ENCODE results near the gene TBL1X.

TBL1X gene

GRCh38 chrX:9706421-9706820 lies 241.6 kb downstream of the TBL1X start:
- no peak for DNase-seq (ENCODE audit: low read depth, low spot score)

DNA sequence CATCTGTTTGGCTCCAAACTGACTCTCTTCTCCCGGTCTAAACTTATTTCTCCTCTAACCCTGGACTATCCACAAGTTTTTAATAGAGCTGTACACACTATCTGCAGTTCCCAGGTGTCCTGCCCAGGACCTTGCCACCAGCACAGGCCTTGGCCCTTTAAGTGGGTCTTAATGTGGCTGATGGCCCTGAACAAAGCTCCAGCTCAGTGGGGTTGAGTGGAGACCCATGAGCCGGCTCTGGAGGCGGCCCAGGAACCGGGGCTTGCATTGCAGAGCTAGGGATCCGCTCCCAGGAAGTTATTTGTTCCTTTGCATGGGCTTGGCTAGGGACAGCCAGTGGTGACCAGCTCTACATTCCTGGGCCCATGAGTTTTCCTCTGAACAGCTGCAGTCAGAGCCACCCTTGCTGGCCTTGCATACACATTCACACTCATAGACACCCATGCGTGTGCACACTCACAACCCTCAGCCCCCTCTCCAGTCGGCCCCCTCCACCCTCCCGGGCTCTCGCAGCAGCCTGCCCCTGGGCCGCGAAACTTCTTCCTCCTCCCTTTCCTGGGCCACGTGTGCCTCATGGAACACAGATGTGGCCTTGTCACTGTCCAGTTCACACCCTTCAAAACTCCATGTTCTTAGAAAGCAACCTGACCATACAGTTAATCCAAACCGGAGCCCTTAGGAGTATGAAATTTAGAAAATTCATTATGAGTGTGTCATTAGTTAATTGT lies 242.6 kb downstream of the TBL1X start:
- DNase-seq (ENCODE audit: low read depth, low spot score) = no peak

GRCh38 chrX:9708086-9708485 lies 243.2 kb downstream of the TBL1X start:
- no peak for DNase-seq (ENCODE audit: low read depth, low spot score)

GRCh38 chrX:9708923-9709553 lies 244.2 kb downstream of the TBL1X start:
- DNase-seq (ENCODE audit: low read depth, low spot score) = peak; percentile 39

- DNase-seq (ENCODE audit: low read depth, low spot score) = no peak
Observed at GRCh38 chrX:9710332-9710731, 245.5 kb downstream of the TBL1X start.

DNA sequence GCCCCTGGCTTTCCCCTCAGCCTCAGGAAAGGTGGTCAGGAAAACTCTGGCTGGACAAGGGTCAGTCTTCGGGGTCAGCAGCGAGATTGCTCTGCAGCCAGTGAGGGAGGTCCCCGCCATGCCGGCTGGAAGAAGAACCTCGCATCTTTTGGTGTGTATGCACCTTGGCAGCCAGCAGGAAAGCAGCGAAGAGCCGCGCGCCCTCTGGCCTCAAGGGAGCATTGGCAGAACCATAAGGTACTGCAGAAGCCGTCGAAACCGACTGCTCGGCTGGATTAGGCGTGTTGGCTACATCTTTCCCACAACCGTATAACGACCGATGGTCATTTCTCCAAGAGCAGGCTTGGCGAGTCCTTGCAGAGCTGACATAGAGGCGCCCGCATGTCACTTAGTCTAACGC lies 252.5 kb downstream of the TBL1X start:
- DNase-seq (ENCODE audit: low read depth, low spot score) = no peak

- no peak for DNase-seq (ENCODE audit: low read depth, low spot score)
Observed at GRCh38 chrX:9724711-9725110, 259.9 kb downstream of the TBL1X start.

- no peak for DNase-seq (ENCODE audit: low read depth, low spot score)
Observed at GRCh38 chrX:9728261-9728660, 263.4 kb downstream of the TBL1X start.

DNA sequence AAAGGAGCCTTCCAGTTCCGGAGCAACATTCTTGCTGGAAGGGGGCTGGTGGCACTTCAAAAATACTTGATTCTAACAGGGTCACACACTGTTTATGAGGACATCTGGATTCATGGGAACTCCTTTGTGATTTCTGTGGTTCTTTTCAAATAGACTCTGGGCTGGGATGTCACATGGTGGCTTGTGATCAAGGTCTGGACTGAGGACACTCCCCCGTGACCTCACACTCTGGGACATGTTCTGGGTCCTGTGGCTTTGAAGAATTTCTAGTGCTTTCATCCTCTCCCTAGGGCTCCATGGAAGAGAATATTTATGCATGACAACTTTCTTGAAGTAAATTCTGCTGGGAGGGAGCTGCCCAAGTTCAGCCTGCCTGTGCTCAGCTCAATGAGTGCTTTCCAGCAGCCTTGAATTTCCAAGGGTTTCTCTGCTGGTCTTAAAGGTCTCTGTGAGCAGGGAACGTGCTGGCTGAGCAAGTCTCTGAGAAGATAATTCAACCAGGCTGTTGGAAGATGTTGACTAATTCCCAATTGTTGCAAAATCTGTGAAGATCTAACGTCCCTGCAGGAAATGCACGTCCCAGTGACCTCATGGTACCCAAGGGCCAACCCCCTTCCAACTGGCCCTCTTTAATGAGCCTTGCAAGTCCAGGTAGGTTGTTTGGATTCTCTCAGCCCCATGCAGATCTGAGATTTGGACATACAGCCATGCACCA lies 264.5 kb downstream of the TBL1X start:
- DNase-seq (ENCODE audit: low read depth, low spot score) = no peak

GRCh38 chrX:9730078-9730477 lies 265.2 kb downstream of the TBL1X start:
- no peak for DNase-seq (ENCODE audit: low read depth, low spot score)

- DNase-seq (ENCODE audit: low read depth, low spot score) = no peak
Observed at GRCh38 chrX:9730752-9731151, 265.9 kb downstream of the TBL1X start.

DNA sequence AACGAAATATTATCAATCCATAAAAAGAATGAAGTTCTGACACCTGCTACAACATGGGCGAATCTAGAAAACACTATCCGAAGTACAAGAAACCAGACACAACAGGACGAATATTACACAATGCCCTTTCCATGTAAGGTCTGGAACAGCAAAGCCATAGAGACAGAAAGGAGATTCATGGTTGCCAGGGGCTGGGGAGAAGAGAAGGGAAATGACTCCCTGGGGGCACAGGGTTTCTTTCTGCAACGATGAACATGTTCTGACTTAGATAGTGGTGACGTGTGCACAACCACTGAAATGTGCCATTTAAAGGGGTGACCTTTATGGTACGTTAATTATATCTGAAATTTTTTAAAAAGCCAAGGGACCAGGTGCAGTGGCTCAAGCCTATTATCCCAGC lies 272.5 kb downstream of the TBL1X start:
- no peak for DNase-seq (ENCODE audit: low read depth, low spot score)

DNA sequence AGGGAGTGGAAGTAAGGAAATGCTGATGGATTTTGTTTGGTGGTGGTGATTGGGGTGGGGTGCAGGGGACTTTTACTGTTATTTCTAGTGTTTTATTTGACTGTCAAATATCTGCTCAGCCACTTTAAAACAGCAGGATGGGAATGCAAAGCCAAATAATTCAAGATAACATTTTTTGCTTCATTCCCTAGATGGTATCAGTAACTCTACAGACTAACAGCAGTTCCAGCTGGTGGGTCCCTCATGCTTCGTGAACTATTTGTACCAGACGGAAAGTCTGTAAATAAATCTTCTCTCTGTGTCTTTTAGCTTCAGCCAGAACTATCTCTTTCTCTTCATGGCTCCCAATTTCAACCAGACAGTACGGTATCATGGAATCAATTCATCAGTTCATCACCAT lies 273.3 kb downstream of the TBL1X start:
- no peak for DNase-seq (ENCODE audit: low read depth, low spot score)

GRCh38 chrX:9739130-9739529 lies 274.3 kb downstream of the TBL1X start:
- DNase-seq (ENCODE audit: low read depth, low spot score) = no peak

DNA sequence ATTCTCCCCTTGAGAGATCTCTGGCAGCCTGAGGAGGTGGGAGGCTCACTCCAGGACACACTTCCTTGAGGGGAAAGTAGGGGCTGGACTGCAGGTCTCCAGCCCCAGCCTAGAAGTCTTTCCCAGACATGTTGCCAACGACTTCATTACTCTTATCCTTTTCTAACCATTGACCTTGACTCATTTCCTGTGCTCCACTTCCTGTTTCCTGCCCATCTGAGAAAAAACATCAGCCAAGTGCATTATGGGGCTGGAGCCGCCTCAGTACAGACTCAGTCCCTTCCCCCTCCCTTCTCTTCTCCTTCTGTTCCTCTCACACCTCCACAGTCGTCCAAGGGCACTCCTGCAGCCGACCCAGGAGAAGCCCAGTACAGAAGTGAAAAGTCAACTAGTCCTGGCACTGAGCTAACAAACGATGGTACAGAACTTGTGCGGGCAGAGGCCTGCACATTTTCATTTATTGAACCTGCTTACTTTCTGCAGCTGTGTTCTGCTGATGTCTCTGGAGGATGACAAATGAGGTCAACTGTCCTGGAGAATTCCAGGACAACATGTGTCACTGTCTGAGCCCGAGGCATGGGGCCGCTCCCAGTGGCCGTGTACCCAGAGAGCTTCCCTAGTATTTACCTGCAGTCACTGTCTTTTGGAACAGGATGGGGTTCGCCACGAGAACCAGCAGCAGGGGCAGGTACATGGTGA lies 280.7 kb downstream of the TBL1X start:
- no peak for DNase-seq (ENCODE audit: low read depth, low spot score)

DNA sequence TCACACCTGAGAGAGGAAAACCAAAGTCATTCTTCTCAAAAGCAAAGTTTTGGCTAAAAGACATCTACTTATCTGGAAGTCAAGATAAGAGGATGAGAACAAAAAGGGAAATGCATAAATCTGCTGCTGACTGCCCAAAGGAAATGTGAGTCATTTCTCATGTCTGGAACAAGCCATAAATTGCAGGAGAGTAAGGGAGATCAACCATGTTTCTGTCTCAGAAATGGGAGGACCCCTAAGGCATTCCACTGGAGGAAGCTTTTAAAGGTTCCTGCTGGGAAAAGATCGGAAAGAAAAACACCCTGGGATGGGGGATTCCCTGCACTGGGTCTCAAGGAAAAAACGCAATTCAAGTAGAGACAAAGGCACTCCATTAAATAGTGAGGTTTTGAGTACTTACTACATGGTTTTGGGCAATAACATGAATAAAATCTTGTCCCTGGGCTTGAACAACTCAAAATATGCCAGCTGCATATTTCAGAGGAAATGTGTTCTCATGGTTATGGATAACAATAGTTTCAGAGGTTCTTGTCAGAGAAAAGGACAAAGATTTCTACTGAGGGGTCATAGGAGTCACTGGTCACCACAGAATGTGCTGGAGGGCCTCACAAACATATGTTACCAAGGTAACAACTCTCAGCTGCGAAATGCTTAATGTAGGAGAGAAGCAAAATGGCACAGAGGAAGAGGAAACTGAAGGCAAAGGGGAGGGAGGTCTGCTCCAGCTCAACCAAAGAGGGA lies 281.5 kb downstream of the TBL1X start:
- DNase-seq (ENCODE audit: low read depth, low spot score) = no peak

- DNase-seq (ENCODE audit: low read depth, low spot score) = no peak
Observed at GRCh38 chrX:9747644-9748043, 282.8 kb downstream of the TBL1X start.

GRCh38 chrX:9749146-9749692 lies 284.4 kb downstream of the TBL1X start:
- DNase-seq (ENCODE audit: low read depth, low spot score) = no peak

GRCh38 chrX:9757366-9757765 lies 292.5 kb downstream of the TBL1X start:
- no peak for DNase-seq (ENCODE audit: low read depth, low spot score)

- DNase-seq (ENCODE audit: low read depth, low spot score) = no peak
Observed at GRCh38 chrX:9758021-9758638, 293.3 kb downstream of the TBL1X start.

- no peak for DNase-seq (ENCODE audit: low read depth, low spot score)
Observed at GRCh38 chrX:9759337-9759736, 294.5 kb downstream of the TBL1X start.
